ENCODE results near the gene SLC35G3.
"Not testable (repeated sequence)": the region's sequence is repeated elsewhere in the genome, so short reads cannot be mapped to it uniquely, and the experiment has no call there.

The SLC35G3 gene

GRCh38 chr17:35184274-35184673 is 9.9 kb downstream of the SLC35G3 start:
- H3K27me3 Mint-ChIP-seq: peaks cover 52% of the 10 kb centered on the region
- no peaks in the 10 kb centered on the region for H3K9me3 Mint-ChIP-seq
- H3K4me3 Mint-ChIP-seq: no peak overlapping the region
- peaks cover 19% of the 10 kb centered on the region for H3K4me1 Mint-ChIP-seq
- no peak for ATAC-seq
- H3K36me3 Mint-ChIP-seq: no peaks in the 10 kb centered on the region
- no peak overlapping the region for H3K27ac Mint-ChIP-seq

GRCh38 chr17:35183332-35183731 is 10.9 kb downstream of the SLC35G3 start:
- Mint-ChIP-seq H3K36me3 (no peaks in the 10 kb centered on the region), H3K27ac (no peak overlapping the region), H3K4me3 (no peak overlapping the region), H3K4me1 (peaks cover 19% of the 10 kb centered on the region), H3K27me3 (peaks cover 52% of the 10 kb centered on the region), H3K9me3 (no peaks in the 10 kb centered on the region)
- ATAC-seq: no peak

- H3K4me1 Mint-ChIP-seq: peaks cover 16% of the 10 kb centered on the region
- not testable (repeated sequence) for H3K36me3 Mint-ChIP-seq, H3K27ac Mint-ChIP-seq, H3K9me3 Mint-ChIP-seq, ATAC-seq, H3K4me3 Mint-ChIP-seq
- peaks cover 41% of the 10 kb centered on the region for H3K27me3 Mint-ChIP-seq
Measured at GRCh38 chr17:35179379-35179778, 14.8 kb downstream of the SLC35G3 start.

GRCh38 chr17:35176897-35177296 is 17.3 kb downstream of the SLC35G3 start:
- Mint-ChIP-seq H3K9me3 (no peaks in the 10 kb centered on the region), H3K27ac (no peak overlapping the region), H3K27me3 (peaks cover 31% of the 10 kb centered on the region), H3K4me3 (no peak overlapping the region), H3K4me1 (peaks cover 8% of the 10 kb centered on the region), H3K36me3 (no peaks in the 10 kb centered on the region)
- no peak for ATAC-seq

GRCh38 chr17:35175638-35176415 is 18.4 kb downstream of the SLC35G3 start:
- no peak for ATAC-seq
- Mint-ChIP-seq H3K27ac (no peak overlapping the region), H3K9me3 (no peaks in the 10 kb centered on the region), H3K4me3 (no peak overlapping the region), H3K4me1 (peaks cover 8% of the 10 kb centered on the region), H3K27me3 (peaks cover 24% of the 10 kb centered on the region), H3K36me3 (no peaks in the 10 kb centered on the region)

- Mint-ChIP-seq H3K4me1 (peaks cover 8% of the 10 kb centered on the region), H3K27me3 (peaks cover 26% of the 10 kb centered on the region), H3K27ac (no peak overlapping the region), H3K9me3 (no peaks in the 10 kb centered on the region), H3K4me3 (no peak overlapping the region), H3K36me3 (no peaks in the 10 kb centered on the region)
- ATAC-seq: no peak
Measured at GRCh38 chr17:35174835-35175334, 19.3 kb downstream of the SLC35G3 start.

- not testable (repeated sequence) for ATAC-seq, H3K36me3 Mint-ChIP-seq, H3K4me1 Mint-ChIP-seq, H3K27ac Mint-ChIP-seq, H3K4me3 Mint-ChIP-seq, H3K9me3 Mint-ChIP-seq
- H3K27me3 Mint-ChIP-seq: peaks cover 51% of the 10 kb centered on the region
Measured at GRCh38 chr17:35172321-35172720, 21.9 kb downstream of the SLC35G3 start.

GRCh38 chr17:35171834-35172233 is 22.4 kb downstream of the SLC35G3 start:
- no peak for ATAC-seq
- no peaks in the 10 kb centered on the region for H3K9me3 Mint-ChIP-seq
- H3K4me1 Mint-ChIP-seq: no peaks in the 10 kb centered on the region
- peaks cover 51% of the 10 kb centered on the region for H3K27me3 Mint-ChIP-seq
- H3K4me3 Mint-ChIP-seq: no peak overlapping the region
- no peak overlapping the region for H3K27ac Mint-ChIP-seq
- H3K36me3 Mint-ChIP-seq: no peaks in the 10 kb centered on the region

- ATAC-seq: peak; percentile 28
- Mint-ChIP-seq H3K27ac (no peak overlapping the region), H3K36me3 (no peaks in the 10 kb centered on the region), H3K4me1 (no peaks in the 10 kb centered on the region), H3K4me3 (no peak overlapping the region), H3K27me3 (peaks cover 57% of the 10 kb centered on the region), H3K9me3 (no peaks in the 10 kb centered on the region)
Measured at GRCh38 chr17:35170968-35171771, 23.0 kb downstream of the SLC35G3 start.

GRCh38 chr17:35169835-35170363 is 24.3 kb downstream of the SLC35G3 start:
- no peak overlapping the region for H3K4me3 Mint-ChIP-seq
- H3K4me1 Mint-ChIP-seq: no peaks in the 10 kb centered on the region
- no peak for ATAC-seq
- no peaks in the 10 kb centered on the region for H3K9me3 Mint-ChIP-seq
- no peaks in the 10 kb centered on the region for H3K36me3 Mint-ChIP-seq
- H3K27me3 Mint-ChIP-seq: peaks cover 60% of the 10 kb centered on the region
- H3K27ac Mint-ChIP-seq: no peak overlapping the region

- Mint-ChIP-seq H3K4me3 (no peak overlapping the region), H3K36me3 (no peaks in the 10 kb centered on the region), H3K27me3 (peaks cover 64% of the 10 kb centered on the region), H3K9me3 (no peaks in the 10 kb centered on the region), H3K27ac (no peak overlapping the region), H3K4me1 (no peaks in the 10 kb centered on the region)
- no peak for ATAC-seq
Measured at GRCh38 chr17:35167666-35168065, 26.5 kb downstream of the SLC35G3 start.

- Mint-ChIP-seq H3K27ac (no peak overlapping the region), H3K36me3 (no peaks in the 10 kb centered on the region), H3K4me3 (no peak overlapping the region), H3K4me1 (no peaks in the 10 kb centered on the region), H3K27me3 (peaks cover 68% of the 10 kb centered on the region), H3K9me3 (no peaks in the 10 kb centered on the region)
- ATAC-seq: no peak
Measured at GRCh38 chr17:35167046-35167445, 27.1 kb downstream of the SLC35G3 start.

GRCh38 chr17:35166526-35166925 is 27.7 kb downstream of the SLC35G3 start:
- ATAC-seq: no peak
- Mint-ChIP-seq H3K36me3 (no peaks in the 10 kb centered on the region), H3K27me3 (peaks cover 73% of the 10 kb centered on the region), H3K4me3 (no peak overlapping the region), H3K27ac (no peak overlapping the region), H3K4me1 (no peaks in the 10 kb centered on the region), H3K9me3 (no peaks in the 10 kb centered on the region)

GRCh38 chr17:35164716-35165115 is 29.5 kb downstream of the SLC35G3 start:
- Mint-ChIP-seq H3K9me3 (no peaks in the 10 kb centered on the region), H3K27ac (no peak overlapping the region), H3K36me3 (no peaks in the 10 kb centered on the region), H3K27me3 (peaks cover 80% of the 10 kb centered on the region), H3K4me3 (no peak overlapping the region), H3K4me1 (no peaks in the 10 kb centered on the region)
- no peak for ATAC-seq

- no peak overlapping the region for H3K4me3 Mint-ChIP-seq
- H3K27ac Mint-ChIP-seq: no peak overlapping the region
Measured at GRCh38 chr17:35163886-35164285, 30.3 kb downstream of the SLC35G3 start.

More at GRCh38 chr17:35163886-35164285, 30.3 kb downstream of the SLC35G3 start:
- Mint-ChIP-seq H3K27me3 (peaks cover 72% of the 10 kb centered on the region), H3K36me3 (no peaks in the 10 kb centered on the region), H3K9me3 (no peaks in the 10 kb centered on the region), H3K4me1 (no peaks in the 10 kb centered on the region)
- no peak for ATAC-seq
